Measurements from ENCODE around the gene FLT4.

DNA sequence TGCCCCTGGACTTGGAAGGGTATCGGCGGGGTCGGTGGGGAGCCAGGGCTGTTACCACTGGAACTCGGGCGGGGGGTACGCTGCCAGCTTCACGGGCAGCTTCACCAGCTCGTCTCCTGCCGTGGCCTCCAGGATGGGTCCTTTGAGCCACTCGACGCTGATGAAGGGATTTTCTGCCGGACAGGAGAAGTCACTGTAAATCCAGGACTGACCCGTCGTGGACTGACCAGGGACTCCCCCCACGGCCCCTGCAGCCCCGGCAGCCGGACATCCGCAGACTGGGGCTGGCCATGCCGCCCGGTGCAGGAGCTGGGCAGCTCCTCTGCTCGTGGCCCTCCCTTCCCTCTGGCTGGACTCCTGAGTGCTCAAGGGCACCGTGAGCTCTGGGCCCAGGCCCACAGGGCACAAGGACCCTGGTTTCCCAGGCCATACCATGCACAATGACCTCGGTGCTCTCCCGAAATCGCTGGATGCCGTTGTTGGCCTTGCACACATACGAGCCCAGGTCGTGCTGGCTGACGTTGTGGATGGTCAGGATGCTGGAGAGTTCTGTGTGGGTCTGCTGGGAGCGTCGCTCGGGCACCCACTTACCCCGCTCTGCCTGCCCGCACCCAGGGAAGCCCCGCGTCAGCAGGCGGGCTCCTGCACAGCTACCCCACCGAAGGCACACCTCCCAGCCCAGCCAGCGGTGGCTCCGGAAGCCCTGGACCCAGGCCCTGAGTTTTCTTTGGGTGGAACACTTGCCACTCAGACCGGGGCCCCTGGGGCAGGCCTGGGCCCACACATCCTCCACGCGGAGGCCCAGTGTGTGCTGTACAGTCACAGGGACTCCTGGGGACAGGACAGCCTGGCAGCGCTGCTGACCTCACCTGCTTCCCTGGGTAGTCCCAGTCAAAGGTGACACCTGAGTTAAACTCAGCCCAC lies 20.3 kb downstream of the FLT4 start:
- no peak for TF ChIP-seq PHF8 (IDR thresholded peaks at IDR 0.05; ENCODE audit: borderline replicate concordance, low read depth)
- TF ChIP-seq CTCF (IDR thresholded peaks at IDR 0.05) = no peak
- TF ChIP-seq E2F6 (IDR thresholded peaks at IDR 0.05; ENCODE audit: borderline replicate concordance, low read depth) = no peak
- TF ChIP-seq ZFP36 (IDR thresholded peaks at IDR 0.05; ENCODE audit: borderline replicate concordance, partially characterized antibody) = no peak
- no peak for TF ChIP-seq POLR2A (IDR thresholded peaks at IDR 0.05; ENCODE audit: low read length)
- TF ChIP-seq, protein P1, sequence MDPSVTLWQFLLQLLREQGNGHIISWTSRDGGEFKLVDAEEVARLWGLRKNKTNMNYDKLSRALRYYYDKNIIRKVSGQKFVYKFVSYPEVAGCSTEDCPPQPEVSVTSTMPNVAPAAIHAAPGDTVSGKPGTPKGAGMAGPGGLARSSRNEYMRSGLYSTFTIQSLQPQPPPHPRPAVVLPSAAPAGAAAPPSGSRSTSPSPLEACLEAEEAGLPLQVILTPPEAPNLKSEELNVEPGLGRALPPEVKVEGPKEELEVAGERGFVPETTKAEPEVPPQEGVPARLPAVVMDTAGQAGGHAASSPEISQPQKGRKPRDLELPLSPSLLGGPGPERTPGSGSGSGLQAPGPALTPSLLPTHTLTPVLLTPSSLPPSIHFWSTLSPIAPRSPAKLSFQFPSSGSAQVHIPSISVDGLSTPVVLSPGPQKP (IDR thresholded peaks at IDR 0.05; ENCODE audit: low read depth, low read length) = no peak
- TF ChIP-seq, protein P2, sequence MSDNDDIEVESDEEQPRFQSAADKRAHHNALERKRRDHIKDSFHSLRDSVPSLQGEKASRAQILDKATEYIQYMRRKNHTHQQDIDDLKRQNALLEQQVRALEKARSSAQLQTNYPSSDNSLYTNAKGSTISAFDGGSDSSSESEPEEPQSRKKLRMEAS (IDR thresholded peaks at IDR 0.05) = no peak
- no peak for TF ChIP-seq HEYL (CRISPR knock-in tag; IDR thresholded peaks at IDR 0.05)

Data from A549 (cell line).